Left colon (tissue), 2 donors: ENCODE measurements around the gene NPHP4. TPM values are rescaled to one million over a fixed set of nuclear protein-coding genes. Genes with fewer than 3 reads are reported as not detected.

Source experiments
- ATAC-seq: fragments of 200-7000 bp; cut with Tn5 transposase; one replicate; pipeline ENCODE4 v1.9.1; 2020; ENCODE audit warnings: mild to moderate bottlenecking, moderate library complexity
- DNase-seq, 2 donors: peaks; one replicate each; pipeline ENCODE4 v3.0.0-alpha.2; 2020
- intact Hi-C, 2 donors: fragments of 100-400 bp; cut with DNase I in 1 of 2; cut with micrococcal nuclease in 1 of 2; formaldehyde crosslinking; loops; one replicate each; pipeline versions ENCODE4 v1.11.2 to v1.14.0; 2022; cut with DNase I, micrococcal nuclease
- total RNA-seq, 2 donors: library from RNA; stranded (reverse); fragmentation: NEBNext Ultra II Directional; extraction: Animal tissue kit (Norgen Biotek cat#: 25700); gene quantifications; one replicate each; pipeline ENCODE4 v1.2.1, GENCODE V29; 2021
- donor health status: DM: no; HTN: no; CAD: no.
- donor health status: DM: yes; HTN: yes; CAD: no.

NPHP4 gene
- total RNA-seq, 2 donors from 2014 or later: 7.6 to 8.5 TPM

GRCh38 chr1:5945445-5945844 is 46.8 kb downstream of the NPHP4 start:
- intact Hi-C loops: no loop called here
- ATAC-seq: no peak
- DNase-seq: no peak

DNA sequence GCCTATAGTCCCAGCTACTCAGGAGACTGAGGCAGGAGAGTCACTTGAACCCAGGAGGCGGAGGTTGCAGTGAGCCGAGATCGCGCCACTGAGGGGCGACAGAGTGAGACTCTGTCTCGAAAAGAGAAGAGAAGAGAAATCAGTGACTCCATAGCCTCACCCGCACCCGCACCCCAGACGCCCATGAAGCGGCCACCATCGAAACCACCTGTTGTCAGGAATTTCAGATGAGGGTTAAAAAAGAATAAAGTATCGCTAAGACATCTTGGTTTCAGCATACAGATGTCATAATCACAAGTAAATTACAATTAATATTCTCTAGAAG is 47.4 kb downstream of the NPHP4 start:
- DNase-seq: no peak
- intact Hi-C loops: no loop called here
- ATAC-seq: no peak

GRCh38 chr1:5944154-5944842 is 47.9 kb downstream of the NPHP4 start:
- ATAC-seq: no peak
- intact Hi-C loops: no loop called here
- no peak for DNase-seq

DNA sequence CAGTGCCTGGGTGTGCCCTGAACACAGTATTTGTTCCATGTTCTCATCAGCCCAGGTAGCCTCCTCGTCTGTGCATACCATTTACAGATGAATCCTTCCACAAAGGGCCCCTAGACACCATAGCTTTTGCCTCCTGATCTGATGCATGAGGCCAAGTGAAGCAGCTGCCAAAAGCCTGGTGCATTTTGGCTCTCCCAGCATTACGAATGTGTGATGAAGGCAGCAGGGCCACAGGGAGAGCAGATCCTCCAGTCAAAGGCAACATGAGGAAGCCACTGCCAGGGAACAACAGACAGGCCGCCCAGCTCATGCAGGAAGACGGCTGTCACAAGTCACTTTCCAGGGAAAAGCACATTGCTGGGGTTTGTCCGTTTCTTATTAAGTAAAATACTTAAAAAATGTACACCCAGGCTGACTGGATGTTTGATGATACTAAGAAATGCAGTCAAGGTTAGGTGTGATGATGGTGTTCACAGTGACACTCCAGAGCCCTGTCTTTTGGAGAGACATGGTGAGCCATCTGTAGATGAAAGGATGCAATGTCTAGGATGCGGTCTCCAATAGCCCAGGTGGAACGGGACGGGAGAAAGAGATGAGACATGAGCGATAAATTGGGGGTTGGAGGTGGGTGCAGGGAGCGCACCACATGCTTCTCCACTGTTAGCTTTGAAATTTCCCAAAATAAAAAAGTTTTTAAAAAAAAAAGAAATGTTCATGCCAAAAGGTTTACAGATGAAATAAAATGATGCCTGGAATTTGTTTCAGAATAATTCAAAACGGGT is 48.7 kb downstream of the NPHP4 start:
- no peak for DNase-seq
- intact Hi-C loops: no loop called here
- no peak for ATAC-seq

DNA sequence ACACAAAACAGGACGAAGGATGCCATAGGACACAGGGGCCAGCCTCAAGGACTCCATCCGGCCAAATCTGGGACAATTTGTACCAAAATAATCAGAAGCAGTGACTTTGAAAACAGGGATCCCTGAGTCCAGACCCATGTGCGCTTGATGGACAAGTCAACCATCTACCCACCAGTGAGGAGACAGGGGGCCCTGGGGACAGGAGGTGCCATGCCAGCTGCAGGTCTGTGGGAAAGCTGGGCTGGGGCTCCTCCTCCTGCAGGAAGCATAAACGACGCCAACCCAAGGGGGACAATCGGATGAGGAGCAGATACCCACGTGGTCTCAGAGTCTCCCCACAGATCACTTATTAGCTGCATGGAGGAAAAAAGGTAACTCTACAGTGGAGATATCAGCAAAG is 50.6 kb downstream of the NPHP4 start:
- DNase-seq: no peak
- intact Hi-C loops: no loop called here
- ATAC-seq: no peak

DNA sequence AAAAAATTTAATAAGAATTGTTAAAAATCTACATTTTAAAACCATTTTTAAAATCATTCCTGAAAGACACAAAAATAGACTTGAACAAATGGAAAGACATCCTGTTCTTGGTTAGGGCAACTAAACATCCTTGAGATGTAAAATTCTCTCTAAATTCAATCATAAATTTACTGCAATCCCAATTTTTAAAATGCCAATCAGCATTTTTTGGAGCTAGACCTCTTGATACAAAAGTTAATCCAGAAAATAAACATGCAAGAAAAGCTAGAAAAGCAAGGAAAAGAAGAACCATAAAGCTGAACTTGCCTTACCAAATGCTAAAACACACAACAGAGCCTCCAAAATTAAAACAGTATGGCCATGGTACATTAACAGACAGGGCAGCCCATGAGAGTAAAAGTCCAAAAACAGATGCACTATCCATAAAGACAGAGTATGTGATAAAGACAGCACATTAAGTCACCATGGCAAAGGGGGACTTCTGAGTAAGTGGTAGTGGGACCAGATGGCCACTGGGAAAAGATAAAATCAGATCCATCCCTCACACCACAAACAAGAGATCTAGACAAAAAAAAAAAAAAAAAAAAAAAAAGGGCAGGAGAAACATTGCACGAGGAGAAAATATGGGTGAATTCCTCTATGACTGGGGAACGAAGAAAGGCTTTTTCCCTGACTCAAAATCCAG is 51.4 kb downstream of the NPHP4 start:
- ATAC-seq (no peak), DNase-seq (no peak)
- intact Hi-C loops: no loop called here

GRCh38 chr1:5939271-5940170 is 52.7 kb downstream of the NPHP4 start:
- intact Hi-C loops: no loop called here
- ATAC-seq: no peak
- DNase-seq: no peak

DNA sequence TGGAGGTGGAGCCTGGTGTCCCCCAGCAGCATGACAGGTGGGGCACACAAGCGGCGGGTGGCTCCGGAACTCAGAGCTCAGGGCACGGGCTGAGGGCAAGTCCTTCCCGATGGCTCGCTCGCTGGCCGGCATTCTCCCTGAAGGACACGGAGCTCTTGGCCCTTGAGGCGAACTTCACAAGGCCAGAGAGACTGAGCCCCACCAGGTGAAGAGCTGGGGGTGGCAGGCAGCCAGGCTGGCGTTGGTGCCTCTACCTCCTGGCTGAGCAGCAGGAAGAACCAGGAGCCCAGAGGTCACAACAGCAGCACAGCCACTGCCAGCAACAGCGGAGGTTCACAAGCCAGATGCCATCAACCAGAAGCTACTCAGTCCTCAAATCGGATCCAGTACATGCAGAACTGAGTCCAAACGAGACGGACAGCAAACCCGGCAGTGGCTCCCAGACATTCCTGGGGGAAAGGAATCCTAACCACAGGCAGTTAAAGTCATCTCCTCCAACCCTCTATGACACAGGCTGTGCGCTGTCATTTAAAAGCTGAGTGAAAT is 54.1 kb downstream of the NPHP4 start:
- ATAC-seq (no peak), DNase-seq (no peak)
- intact Hi-C loops: no loop called here

DNA sequence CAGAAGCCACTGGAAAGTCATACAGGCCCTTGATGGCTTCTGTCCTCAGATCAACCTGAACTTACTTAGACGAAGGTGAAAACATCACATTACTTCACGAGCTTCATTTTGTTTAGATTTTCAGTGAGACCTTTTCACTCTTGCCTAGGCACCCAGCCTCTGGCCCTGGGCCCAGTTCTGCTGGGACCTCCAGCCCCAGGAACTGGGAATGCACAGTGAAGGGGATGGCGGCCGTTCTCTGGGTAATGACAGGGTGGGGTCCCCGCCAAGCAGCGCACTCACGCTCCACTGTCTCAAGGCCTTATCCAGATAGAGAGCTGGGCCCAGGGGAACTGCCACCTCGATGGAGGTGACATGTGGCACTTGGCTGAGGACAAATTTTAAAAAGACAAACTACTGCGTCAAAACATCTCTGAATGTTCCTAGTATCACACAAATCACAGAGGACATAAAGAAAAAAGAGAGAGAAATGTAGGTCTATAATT is 54.8 kb downstream of the NPHP4 start:
- intact Hi-C loops: no loop called here
- DNase-seq: no peak
- ATAC-seq: no peak

DNA sequence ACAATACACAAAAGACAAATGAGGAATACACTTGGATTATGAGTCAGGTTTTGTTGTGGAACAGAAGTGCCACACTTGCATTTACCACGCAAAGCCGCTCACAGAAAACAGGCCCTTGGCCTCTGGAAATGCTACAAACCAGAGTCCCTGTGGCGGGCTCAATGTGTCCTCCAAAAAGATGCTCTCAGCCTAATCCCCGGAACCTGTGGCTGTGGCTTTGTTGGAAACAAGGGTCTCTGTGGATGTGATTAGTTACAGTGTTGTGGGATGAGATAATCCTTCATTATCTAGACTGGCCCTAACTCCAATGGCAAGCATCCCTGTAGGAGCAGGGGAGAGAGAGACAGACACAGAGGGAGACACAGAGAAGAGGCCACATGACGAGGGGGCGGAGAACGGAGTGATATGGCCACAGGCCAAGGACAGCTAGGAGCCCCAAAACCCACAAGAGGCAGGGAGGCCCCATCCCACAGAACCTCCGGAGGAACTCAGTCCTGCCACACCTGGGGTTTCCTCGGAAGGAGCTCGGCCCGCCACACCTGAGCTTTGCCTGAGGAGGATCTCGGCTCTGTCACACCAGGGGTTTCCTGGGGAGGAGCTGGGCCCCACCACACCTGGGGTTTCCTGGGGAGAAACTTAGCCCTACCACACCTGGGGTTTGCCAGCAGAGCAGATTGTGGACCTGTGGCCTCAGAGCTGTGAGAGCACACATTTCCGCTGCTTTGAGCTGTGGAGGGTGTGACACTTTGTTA is 55.4 kb downstream of the NPHP4 start:
- ATAC-seq (no peak), DNase-seq (no peak)
- intact Hi-C loops: no loop called here

DNA sequence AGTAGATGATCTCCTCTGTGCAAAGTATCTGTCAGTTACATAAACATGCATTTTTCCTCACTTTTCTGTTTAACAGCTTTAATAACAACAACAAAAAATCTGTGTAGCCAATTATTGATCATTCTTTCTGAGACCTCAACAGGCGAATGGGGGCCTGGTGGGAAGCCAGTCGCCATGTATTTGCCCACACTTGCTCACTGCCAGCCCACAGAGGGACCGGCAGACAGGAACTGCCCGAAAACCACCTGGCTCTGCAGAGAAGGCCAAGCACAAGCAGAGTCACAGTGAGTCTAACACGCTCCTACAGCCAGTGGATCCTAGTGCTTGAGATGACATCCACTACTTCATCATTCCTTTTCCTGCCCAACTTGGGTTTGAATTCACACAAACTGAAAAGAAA is 56.1 kb downstream of the NPHP4 start:
- intact Hi-C loops: no loop called here
- no peak for DNase-seq
- no peak for ATAC-seq

- ATAC-seq (no peak), DNase-seq (no peak)
- intact Hi-C loops: no loop called here
Observed at GRCh38 chr1:5935026-5935425, 57.2 kb downstream of the NPHP4 start.

DNA sequence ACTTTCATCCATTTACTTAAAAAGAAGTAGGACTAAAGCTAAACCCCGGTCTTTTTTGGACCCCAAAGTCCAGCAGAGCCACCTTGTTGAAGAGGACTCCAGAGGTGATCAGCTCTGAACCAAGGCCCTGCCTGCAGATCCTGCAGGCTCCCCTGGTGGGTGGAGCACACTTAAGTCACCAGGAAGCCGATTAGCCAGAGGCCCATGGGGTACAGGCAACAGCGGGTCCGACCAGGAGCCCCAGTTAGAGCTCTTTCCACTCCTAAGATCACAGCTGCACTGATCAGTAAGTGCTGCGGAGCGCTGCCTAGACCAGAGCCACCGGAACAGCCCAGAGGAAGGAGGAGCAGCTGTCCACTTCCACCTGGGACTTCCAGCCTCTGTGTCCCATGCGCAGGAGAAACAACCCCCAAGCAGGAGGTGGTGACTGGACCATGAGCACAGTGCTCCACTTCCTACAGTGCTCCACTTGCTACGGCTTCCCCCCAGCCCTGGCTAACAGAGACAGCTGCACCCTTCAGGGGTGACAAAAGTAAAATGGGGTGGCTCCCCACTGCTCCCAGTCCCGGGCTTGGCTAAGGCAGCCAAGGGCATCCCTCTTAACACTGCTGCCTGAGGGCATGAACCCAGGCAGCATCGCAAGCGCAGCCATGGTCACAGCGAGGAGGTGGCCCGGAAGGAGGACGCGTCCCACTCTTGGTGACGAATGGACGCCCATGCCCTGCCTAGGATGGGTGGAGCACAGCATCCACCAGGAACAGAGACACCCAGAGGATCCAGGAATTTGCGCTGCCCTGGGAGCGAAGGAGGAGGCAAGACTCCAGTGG is 58.0 kb downstream of the NPHP4 start:
- DNase-seq (no peak), ATAC-seq (no peak)
- intact Hi-C loops: no loop called here

DNA sequence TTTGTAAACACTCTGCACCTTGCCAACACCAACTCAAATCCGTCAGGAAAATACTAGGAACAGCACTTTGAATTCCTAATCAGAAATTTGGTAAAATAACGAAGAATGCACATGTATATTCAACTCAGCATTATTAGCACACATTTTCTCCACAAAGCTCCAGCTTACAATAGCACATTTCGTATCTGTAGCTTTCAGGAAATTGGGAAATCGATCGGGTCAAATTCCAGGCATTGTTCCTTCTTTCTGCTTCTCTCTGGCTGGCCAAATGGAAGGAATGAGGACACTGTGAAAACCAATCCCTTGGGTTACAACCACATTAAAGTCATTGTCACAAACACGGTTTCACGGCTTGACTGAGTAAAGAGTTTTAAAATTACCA is 58.6 kb downstream of the NPHP4 start:
- ATAC-seq (no peak), DNase-seq (no peak)
- intact Hi-C loops: no loop called here

GRCh38 chr1:5933050-5933449 is 59.2 kb downstream of the NPHP4 start:
- intact Hi-C loops: no loop called here
- DNase-seq (no peak), ATAC-seq (no peak)

- intact Hi-C loops: no loop called here
- DNase-seq (no peak), ATAC-seq (no peak)
Observed at GRCh38 chr1:5928714-5929400, 63.4 kb downstream of the NPHP4 start.
